Hypothalamus (tissue), 51 donors: ENCODE data around the gene NCBP1.
"Not testable (repeated sequence)": the region's sequence is repeated elsewhere in the genome, so short reads cannot be mapped to it uniquely, and the experiment has no call there.

Experiments
- DNase-seq, 51 donors: peaks; one replicate each; lab custom pipeline; 2025; lab: John Stamatoyannopoulos, UW

NCBP1 gene

GRCh38 chr9:97668485-97668884 is 34.9 kb downstream of the NCBP1 start:
- DNase-seq, result no peak

GRCh38 chr9:97670586-97670985 is 37.0 kb downstream of the NCBP1 start:
- DNase-seq, result no peak

GRCh38 chr9:97672403-97672802 is 38.8 kb downstream of the NCBP1 start:
- no peak for DNase-seq

GRCh38 chr9:97673922-97674321 is 40.3 kb downstream of the NCBP1 start:
- DNase-seq, result no peak

DNA sequence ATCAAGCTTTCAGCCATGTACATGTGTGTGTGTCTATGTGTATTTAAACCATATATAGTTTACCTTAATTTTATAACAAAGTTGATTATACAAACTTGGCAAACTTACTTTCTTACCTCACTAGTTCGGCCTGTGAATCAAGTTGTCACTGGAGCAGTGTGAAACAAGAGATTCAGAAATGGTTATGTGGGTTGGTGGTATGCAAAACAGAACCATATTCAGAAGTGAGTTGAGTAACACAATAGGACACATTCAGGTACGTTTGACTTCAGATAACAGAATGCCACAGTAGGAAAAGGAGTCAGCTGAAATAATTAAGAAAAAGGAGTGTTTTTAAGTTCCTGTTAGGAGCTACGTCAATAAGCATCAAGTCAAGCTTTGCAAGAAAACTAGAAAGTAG is 42.0 kb downstream of the NCBP1 start:
- no peak for DNase-seq

DNA sequence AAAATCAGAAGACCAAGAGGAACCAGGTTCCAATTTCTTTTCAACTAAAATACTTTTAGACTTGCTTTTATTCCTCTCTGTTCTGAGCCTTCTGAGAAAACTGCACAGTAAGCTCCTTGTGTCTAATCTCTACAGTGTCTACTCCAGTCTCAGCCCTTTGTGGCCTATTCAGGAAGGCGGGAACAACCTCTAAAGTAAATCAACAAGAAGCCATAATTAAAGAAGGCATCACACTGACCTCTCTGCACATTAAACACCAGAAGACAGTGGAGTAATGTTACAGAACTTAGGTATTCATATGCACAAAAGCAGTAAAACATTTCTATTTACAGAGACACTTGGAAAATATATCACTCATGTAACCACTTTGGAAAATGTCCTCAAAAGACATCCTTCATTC is 48.6 kb downstream of the NCBP1 start:
- no peak for DNase-seq

- DNase-seq, result no peak
Measured at GRCh38 chr9:97688654-97689053, 55.0 kb downstream of the NCBP1 start.

DNA sequence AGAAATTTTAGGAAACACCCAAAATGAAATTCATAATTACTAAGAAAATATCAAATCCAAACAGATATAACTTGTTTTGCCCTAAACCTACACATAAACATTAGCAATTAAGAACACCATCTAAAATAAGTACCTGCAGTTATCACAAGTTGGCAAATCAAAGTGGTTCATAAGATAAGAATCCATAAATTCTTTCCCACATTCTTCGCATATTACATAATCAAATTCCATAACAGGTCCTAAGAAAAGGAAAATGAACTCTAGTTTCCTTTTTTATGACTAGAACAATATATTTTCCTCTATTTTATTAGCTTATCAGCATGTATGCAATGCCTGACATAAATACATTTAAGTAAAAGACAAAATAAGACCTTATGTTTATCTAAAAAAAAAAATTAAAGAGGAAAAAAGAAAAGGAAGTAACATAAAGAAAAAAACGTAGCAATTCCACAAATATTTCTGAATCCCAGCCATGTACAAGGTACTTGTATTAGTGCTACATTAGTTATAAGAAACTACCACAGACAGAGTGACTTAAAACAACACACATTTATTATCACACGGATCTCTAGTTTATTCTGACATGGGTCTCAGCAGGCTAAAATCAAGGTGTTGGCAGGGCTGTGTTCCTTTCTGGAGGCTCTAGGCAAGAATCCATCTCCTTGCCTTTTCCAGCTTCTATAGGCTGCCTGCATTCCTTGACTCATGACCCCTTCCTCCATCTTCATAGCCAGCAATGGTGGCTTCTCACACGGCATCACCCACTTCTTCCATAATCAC is 56.0 kb downstream of the NCBP1 start:
- DNase-seq, result no peak

DNA sequence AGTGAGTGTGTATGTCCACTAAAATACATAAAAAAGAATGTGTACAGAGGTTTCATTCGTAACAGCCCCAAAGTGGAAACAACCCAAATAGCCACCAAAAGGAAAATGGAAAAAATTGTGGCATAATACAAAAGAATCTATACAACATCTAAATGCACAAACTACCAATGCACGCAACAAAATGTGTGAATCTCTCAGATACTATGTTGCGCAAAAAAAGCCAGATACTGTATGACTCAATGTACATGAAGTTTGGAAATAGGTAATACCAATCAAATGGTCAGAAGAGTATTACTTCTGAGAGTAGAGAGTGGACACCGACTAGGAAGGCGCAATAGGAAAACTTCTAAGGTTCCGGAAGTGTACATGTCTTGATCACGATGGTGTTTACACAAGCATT is 61.1 kb downstream of the NCBP1 start:
- no peak for DNase-seq

- no peak for DNase-seq
Measured at GRCh38 chr9:97695390-97695789, 61.8 kb downstream of the NCBP1 start.

DNA sequence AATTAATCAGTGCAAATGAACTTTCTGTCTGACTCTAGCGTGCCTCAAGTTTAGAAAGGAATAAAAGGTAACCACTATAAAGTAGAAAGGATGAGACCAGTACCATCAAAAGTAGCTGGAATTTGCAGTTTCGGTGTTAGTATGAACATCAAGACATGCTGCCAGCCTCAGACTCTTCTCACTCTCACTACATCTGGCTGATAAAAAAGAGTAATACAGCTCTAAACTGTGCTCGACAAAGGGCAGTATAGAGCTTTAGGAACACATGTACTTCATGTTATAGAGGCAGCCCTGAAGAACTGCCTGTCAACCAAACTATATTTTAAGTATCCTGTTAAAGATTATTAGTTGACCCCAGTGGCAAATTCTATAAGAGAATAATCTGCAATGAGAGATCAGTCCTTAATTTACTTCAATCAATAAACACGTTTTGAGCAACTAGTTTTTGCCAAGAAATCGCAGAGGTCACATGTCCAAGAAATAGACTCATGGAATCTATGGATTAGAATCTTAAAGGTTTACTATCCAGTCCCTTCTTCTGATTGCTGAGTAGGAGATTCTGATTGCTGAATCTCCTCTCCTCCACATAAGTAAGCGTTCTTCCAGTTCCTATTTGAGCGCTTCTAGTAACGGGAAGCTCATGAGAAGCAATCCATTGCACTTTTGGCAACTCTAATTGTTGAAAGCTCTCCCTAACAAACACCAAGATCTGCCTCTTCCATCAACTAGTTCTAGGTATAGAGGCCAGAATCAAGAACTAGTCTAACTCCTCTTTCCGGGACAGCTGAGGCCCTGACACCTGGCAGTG is 62.6 kb downstream of the NCBP1 start:
- no peak for DNase-seq

- peak; percentile 54 to 97 (median 91) for DNase-seq
Measured at GRCh38 chr9:97696803-97697601, 63.4 kb downstream of the NCBP1 start, which contains the start of gene XPA. XPA (minus strand) TSS chr9:97697340; CDS start chr9:97697292, 48 bp downstream.

- DNase-seq, result no peak
Measured at GRCh38 chr9:97697837-97698236, 64.2 kb downstream of the NCBP1 start.

DNA sequence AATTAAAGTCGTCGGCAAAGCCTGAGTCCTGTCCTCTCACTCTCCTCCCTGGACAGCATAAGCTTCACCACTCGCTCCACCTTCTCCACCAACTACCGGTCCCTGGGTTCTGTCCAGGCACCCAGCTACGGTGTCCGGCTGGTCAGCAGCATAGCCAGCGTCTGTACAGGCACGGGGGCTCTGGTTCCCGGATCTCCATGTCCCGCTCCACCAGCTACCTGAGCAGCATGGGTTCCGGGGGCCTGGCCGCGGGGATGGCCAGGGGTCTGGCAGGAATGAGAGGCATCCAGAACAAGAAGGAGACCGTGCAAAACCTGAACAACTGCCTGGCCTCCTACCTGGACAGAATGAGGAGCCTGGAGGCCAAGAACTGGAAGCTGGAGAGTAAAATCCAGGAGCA is 65.2 kb downstream of the NCBP1 start:
- DNase-seq, result peak in 2 of 51 donors; percentile 6 to 10

DNA sequence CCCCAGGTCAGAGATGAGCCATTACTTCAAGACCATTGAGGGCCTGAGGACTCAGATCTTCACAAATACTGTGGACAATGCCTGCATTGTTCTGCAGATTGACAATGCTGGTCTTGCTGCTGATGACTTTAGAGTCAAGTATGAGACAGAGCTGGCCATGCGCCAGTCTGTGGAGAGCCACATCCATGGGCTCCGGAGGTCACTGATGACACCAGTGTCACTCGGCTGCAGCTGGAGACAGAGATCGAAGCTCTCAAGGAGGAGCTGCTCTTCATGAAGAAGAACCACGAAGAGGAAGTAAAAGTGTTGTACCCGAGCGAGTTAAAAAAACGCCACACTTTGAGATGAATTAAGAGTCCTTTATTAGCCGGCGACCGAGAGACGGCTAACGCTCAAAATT is 65.7 kb downstream of the NCBP1 start:
- peak in 24 of 51 donors; percentile 4 to 72 (median 45) for DNase-seq

DNA sequence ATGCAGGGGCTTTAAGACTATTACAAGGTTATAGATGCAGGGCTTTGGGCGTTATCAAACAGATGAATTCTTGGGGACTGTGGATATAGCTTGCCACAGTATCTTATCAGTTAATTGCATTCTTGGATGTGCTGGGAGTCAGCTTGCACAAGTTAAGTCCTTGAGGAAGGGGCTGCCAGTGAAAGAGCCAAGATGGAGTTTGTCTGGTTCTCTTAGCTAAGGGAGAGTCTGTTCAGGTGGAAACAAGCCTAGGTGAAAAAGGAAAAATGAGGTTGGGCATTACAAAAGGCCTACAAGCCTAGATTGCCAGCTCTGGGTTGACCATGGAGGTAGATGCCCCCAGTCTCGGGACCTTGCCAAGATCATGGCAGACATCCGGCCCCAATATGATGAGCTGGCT is 66.2 kb downstream of the NCBP1 start:
- not testable (repeated sequence) for DNase-seq

- DNase-seq, result peak in 5 of 51 donors; percentile 2 to 44 (median 3)
Measured at GRCh38 chr9:97703437-97704344, 70.1 kb downstream of the NCBP1 start.

DNA sequence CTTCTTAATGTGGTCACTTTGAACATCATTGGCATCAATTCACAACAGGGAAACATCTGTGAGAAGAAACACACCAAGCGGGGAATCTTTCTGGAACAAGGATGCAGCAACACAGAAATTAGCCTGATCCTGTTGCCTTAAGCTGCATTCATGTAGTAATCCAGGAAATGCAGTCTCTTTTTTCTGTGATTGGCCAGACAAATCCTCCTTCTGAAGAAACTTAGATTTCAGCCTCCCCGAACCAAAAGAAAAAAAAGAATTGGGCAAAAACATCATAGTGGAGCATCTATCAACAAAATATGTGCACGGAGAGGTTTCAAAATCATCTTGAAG is 70.7 kb downstream of the NCBP1 start:
- DNase-seq, result no peak

DNA sequence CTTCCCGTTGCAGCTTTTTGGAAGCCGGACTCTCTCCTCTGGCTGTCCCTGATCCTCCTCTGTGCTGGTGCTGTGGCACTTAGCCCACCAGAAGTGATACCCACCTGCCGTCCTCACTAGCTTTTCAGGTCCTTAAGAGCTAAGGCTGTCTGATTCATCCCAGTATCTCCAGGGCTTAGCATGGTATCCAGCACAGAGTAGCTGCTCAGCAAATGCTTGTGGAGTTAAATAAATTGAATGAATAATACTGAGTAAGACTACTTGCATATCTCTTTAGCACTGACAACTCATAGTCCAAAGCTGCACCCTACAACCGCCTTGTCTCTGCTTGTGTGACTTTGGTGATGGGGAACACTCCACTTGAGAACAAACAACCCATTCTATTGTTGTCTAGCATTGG is 71.2 kb downstream of the NCBP1 start:
- no peak for DNase-seq

DNA sequence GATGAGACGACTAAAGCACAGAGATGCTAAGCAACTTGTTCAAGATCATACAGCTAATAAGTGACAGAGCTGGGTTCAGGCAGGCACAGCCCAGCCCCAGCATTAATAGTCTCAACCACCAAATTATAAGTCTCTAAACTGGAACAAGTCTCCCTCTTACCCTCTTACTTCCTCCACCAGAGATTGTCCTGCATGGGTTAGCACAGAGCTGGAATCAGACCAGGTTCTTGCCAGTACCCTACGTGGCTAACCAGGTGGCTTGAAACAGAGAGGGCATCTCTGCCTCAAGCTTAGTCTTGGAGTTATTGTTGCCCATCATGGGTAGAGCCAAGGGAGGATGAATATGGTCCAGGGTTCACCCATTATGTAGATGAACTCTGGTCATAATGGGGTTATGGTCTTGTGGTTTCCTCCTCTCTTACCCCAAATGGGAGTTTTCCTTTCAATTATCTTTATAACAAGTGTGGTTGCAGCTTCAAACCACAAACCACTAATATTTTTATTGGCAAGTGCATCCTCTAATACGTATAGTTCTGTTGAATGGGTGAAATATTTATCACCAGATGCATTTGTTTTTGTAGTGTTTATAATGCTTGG is 71.8 kb downstream of the NCBP1 start:
- DNase-seq, result no peak
